GM12878 (cell line): ENCODE results near the gene NPM1.

Source experiments
- IKZF2 ChIP-seq, 2 experiments: fragments of 450-650 bp; IDR thresholded peaks; 2 replicates each; pipeline ENCODE4 v1.6.1; 2017; ENCODE audit warnings: mild to moderate bottlenecking in 2 of 2, moderate library complexity in 2 of 2
- RAD51 ChIP-seq: fragments of 450-650 bp; IDR thresholded peaks from 2 replicates; pipeline ENCODE4 v1.6.1; 2016; ENCODE audit warnings: moderate library complexity, mild to moderate bottlenecking, inconsistent platforms
- SIN3A ChIP-seq: IDR thresholded peaks from 2 replicates; pipeline ENCODE4 v1.6.1; 2012; ENCODE audit warnings: low read depth, low read length, improper control_type of control experiment
- SMC3 ChIP-seq: IDR thresholded peaks from 2 replicates; pipeline ENCODE4 v1.6.1; 2011; ENCODE audit warnings: low read length, improper control_type of control experiment, borderline replicate concordance
- SPI1 ChIP-seq: IDR thresholded peaks from 2 replicates; pipeline ENCODE4 v1.6.1; 2011; ENCODE audit warnings: low read depth, mild to moderate bottlenecking, low read length, moderate library complexity, borderline replicate concordance; ENCODE audit not compliant: insufficient read depth
- TF ChIP-seq, protein P1 (sequence below): fragments of 450-650 bp; IDR thresholded peaks from 2 replicates; pipeline ENCODE4 v1.6.1; 2014; ENCODE audit warnings: mild to moderate bottlenecking
- TF ChIP-seq, protein P2 (sequence below): IDR thresholded peaks from 2 replicates; pipeline ENCODE4 v1.6.1; 2012; ENCODE audit warnings: low read depth, low read length, improper control_type of control experiment

DNA sequence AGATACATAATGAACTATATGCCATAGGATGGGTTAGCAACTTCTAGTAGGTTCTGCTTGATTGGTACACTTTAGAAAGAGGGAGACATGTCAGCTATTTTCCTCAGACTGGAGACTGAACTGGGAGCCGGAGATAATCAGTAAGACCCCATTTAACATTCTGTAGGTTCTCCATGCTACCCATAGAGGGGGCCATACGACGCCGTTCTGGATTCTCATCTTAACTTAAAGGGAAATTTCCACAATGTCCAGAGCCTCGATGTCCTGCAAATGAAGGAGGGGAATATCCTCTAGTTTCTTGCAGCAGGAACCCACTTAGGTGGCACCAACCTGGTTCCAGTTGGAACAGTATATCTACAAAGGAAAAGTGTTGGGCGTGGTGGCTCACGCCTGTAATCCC is 22.3 kb upstream of the NPM1 start:
- TF ChIP-seq SPI1 (no peak), IKZF2 (IDR thresholded peaks at IDR 0.05) (no peak), SIN3A (no peak), SMC3 (no peak), RAD51 (no peak)
- TF ChIP-seq, protein P1, sequence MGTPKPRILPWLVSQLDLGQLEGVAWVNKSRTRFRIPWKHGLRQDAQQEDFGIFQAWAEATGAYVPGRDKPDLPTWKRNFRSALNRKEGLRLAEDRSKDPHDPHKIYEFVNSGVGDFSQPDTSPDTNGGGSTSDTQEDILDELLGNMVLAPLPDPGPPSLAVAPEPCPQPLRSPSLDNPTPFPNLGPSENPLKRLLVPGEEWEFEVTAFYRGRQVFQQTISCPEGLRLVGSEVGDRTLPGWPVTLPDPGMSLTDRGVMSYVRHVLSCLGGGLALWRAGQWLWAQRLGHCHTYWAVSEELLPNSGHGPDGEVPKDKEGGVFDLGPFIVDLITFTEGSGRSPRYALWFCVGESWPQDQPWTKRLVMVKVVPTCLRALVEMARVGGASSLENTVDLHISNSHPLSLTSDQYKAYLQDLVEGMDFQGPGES, result no peak
- TF ChIP-seq, protein P2, sequence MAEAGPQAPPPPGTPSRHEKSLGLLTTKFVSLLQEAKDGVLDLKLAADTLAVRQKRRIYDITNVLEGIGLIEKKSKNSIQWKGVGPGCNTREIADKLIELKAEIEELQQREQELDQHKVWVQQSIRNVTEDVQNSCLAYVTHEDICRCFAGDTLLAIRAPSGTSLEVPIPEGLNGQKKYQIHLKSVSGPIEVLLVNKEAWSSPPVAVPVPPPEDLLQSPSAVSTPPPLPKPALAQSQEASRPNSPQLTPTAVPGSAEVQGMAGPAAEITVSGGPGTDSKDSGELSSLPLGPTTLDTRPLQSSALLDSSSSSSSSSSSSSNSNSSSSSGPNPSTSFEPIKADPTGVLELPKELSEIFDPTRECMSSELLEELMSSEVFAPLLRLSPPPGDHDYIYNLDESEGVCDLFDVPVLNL, result no peak
